SU-DHL-6 (cell line): ENCODE measurements around the gene SLC10A1.

Experiments
- H2AFZ ChIP-seq: fragments of 200-600 bp; sonication (generic); 2 replicates; pipeline ENCODE4 v1.6.1; 2014; ENCODE audit warnings: low read depth, mild to moderate bottlenecking, moderate library complexity, mixed read lengths, antibody characterized with exemption, low read length; ENCODE audit not compliant: severe bottlenecking
- H3F3A ChIP-seq: fragments of 200-600 bp; shearing (Covaris generic); 2 replicates; pipeline ENCODE4 v1.6.0; 2016; ENCODE audit warnings: antibody characterized with exemption, mild to moderate bottlenecking; ENCODE audit not compliant: insufficient read depth
- H3K27ac ChIP-seq: fragments of 200-600 bp; sonication (generic); 2 replicates; pipeline ENCODE4 v1.5.1; 2016; ENCODE audit warnings: low read depth, mild to moderate bottlenecking, low read length, moderate library complexity, mixed read lengths
- H3K27me3 ChIP-seq: fragments of 200-600 bp; sonication (generic), shearing (Covaris generic); 2 replicates; pipeline ENCODE4 v1.6.0; 2014; ENCODE audit warnings: mild to moderate bottlenecking, low read length
- H3K36me3 ChIP-seq: fragments of 200-600 bp; sonication (generic); 2 replicates; pipeline ENCODE4 v1.6.1; 2014; ENCODE audit warnings: mild to moderate bottlenecking, low read length, mixed read lengths
- H3K4me2 ChIP-seq: fragments of 300-600, 200-600 bp; shearing (Covaris generic), sonication (generic); 2 replicates; pipeline ENCODE4 v1.6.0; 2014; ENCODE audit warnings: low read length, low read depth, mild to moderate bottlenecking; ENCODE audit not compliant: poor library complexity, severe bottlenecking
- H3K4me3 ChIP-seq: fragments of 200-600 bp; sonication (generic); 2 replicates; pipeline ENCODE4 v1.5.1; 2014; ENCODE audit warnings: antibody characterized with exemption, low read length, mild to moderate bottlenecking, mixed read lengths; ENCODE audit not compliant: insufficient read depth, poor library complexity, severe bottlenecking
- H3K79me2 ChIP-seq: fragments of 200-600 bp; sonication (generic); 2 replicates; pipeline ENCODE4 v1.6.1; 2014; ENCODE audit warnings: mild to moderate bottlenecking, low read length, moderate library complexity; ENCODE audit not compliant: insufficient read depth
- H3K9ac ChIP-seq: fragments of 200-600 bp; sonication (generic); 2 replicates; pipeline ENCODE4 v1.7.0; 2014; ENCODE audit warnings: mild to moderate bottlenecking, low read length
- H3K9me2 ChIP-seq: fragments of 200-600 bp; sonication (generic); replicated peaks from 2 replicates; pipeline ENCODE4 v1.6.1; 2014; ENCODE audit warnings: low read length; ENCODE audit not compliant: insufficient read depth
- H3K9me3 ChIP-seq: fragments of 200-600 bp; sonication (generic); 2 replicates; pipeline ENCODE4 v1.6.1; 2014; ENCODE audit warnings: low read length, mixed read lengths; ENCODE audit not compliant: insufficient read depth
- H4K20me1 ChIP-seq: fragments of 200-600 bp; sonication (generic); 2 replicates; pipeline ENCODE4 v1.6.1; 2014; ENCODE audit warnings: low read depth, mild to moderate bottlenecking, antibody characterized with exemption, low read length, moderate library complexity, mixed read lengths
- EZH2phosphoT487 ChIP-seq: fragments of 200-600 bp; sonication (generic), shearing (Covaris generic); conservative IDR thresholded peaks from 2 replicates; pipeline ENCODE4 v1.6.1; 2018; ENCODE audit warnings: mild to moderate bottlenecking, antibody characterized with exemption, low read length, moderate library complexity, mixed read lengths
- TF ChIP-seq, protein P1 (sequence below): fragments of 200-600 bp; sonication (generic); IDR thresholded peaks from one replicate; pipeline ENCODE4 v1.5.1; 2017; ENCODE audit warnings: antibody characterized with exemption, mild to moderate bottlenecking, low read length, moderate library complexity; ENCODE audit not compliant: insufficient read depth, poor library complexity, severe bottlenecking

SLC10A1 gene

DNA sequence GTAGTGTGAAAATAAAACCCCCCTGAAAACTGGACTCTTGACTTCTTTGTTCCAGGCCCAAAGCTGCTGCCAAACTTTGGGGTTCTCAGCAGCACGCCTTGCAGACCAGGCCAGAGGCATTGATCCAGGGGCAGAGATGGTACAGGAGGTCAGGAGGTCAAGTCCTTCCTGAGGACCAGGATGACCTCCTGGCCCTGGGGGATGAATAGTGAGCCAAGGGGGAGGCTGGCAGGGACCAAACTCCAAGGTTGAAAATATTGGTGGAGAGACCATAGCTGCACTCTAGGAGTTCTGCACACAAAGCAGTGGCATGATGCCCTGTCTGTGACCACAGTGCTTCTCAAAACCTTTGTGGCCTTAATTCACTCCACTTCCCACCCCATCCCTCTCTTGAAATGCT lies 12.1 kb downstream of the SLC10A1 start:
- TF ChIP-seq, protein P1, sequence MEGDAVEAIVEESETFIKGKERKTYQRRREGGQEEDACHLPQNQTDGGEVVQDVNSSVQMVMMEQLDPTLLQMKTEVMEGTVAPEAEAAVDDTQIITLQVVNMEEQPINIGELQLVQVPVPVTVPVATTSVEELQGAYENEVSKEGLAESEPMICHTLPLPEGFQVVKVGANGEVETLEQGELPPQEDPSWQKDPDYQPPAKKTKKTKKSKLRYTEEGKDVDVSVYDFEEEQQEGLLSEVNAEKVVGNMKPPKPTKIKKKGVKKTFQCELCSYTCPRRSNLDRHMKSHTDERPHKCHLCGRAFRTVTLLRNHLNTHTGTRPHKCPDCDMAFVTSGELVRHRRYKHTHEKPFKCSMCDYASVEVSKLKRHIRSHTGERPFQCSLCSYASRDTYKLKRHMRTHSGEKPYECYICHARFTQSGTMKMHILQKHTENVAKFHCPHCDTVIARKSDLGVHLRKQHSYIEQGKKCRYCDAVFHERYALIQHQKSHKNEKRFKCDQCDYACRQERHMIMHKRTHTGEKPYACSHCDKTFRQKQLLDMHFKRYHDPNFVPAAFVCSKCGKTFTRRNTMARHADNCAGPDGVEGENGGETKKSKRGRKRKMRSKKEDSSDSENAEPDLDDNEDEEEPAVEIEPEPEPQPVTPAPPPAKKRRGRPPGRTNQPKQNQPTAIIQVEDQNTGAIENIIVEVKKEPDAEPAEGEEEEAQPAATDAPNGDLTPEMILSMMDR = no peak
- TF ChIP-seq EZH2phosphoT487 = no peak
- Histone ChIP-seq H3F3A (no peaks in the 10 kb centered on the region; the same call in 1 of the 2 replicates), H3K4me2 (no peak overlapping the region), H4K20me1 (peaks cover 2% of the 10 kb centered on the region; the same call in 1 of the 2 replicates), H3K9ac (no peak overlapping the region), H2AFZ (no peak overlapping the region), H3K36me3 (no peaks in the 10 kb centered on the region), H3K27me3 (no peaks in the 10 kb centered on the region), H3K9me3 (no peaks in the 10 kb centered on the region), H3K27ac (no peak overlapping the region), H3K9me2 (no peaks in the 10 kb centered on the region), H3K79me2 (no peaks in the 10 kb centered on the region), H3K4me3 (no peak overlapping the region)

DNA sequence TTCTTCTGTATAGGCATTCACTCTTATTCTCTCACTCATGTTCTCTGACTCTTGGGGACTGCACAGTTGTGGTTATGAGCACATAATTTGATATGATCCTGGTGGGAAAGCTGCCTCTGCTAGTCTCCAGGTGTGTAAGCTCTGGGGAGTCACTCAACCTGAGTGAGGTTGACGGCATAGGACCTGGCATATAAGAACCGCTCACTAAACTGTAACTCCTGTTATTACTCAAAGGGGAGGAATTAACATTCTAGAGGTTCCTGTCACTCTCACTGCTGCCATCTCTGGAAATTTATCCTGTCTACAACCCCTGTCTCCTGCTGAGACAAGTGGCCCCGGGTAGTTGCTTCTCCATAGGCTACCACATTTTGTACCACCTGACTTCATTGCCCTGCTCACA lies 16.1 kb downstream of the SLC10A1 start:
- Histone ChIP-seq H3K9ac (no peak overlapping the region), H3K79me2 (0 out of 2 replicates have a peak, but pooled peaks cover 5% of the 10 kb centered on the region), H3K9me2 (no peaks in the 10 kb centered on the region), H3K27me3 (no peaks in the 10 kb centered on the region), H4K20me1 (peaks cover 12% of the 10 kb centered on the region; the same call in 1 of the 2 replicates), H3K4me2 (no peak overlapping the region), H3K9me3 (no peaks in the 10 kb centered on the region), H3K27ac (no peak overlapping the region), H3K36me3 (peaks cover 19% of the 10 kb centered on the region), H3K4me3 (no peak overlapping the region), H3F3A (peaks cover 5% of the 10 kb centered on the region; the same call in 1 of the 2 replicates), H2AFZ (no peak overlapping the region)
- TF ChIP-seq, protein P1 = no peak
- TF ChIP-seq EZH2phosphoT487 = no peak

DNA sequence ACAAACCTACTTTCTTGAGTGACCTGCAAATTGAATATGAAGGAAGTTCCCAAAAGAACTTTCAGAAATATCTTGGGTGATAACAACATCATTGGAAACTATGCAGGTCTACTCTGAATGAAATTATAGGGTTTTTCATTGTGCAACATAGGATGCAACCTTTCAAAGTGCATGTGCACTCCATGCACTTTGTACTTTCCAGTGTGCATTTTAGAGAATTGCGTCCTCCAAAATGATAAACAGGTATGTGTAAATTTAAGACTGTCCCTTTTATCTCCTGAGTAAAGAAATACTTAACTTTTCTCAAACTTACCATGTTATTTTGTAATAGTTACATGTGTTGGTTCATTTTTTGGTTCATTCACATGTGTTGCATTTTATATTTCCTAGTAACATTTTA lies 16.9 kb downstream of the SLC10A1 start:
- no peaks in the 10 kb centered on the region for H3K9me2 ChIP-seq
- peaks cover 5% of the 10 kb centered on the region; the same call in 1 of the 2 replicates for H3F3A ChIP-seq
- H4K20me1 ChIP-seq = peaks cover 12% of the 10 kb centered on the region; the same call in 1 of the 2 replicates
- no peaks in the 10 kb centered on the region for H3K9me3 ChIP-seq
- H3K9ac ChIP-seq = no peak overlapping the region
- no peaks in the 10 kb centered on the region for H3K27me3 ChIP-seq
- no peak overlapping the region for H3K27ac ChIP-seq
- TF ChIP-seq, protein P1 = no peak
- no peak for TF ChIP-seq EZH2phosphoT487
- H3K4me3 ChIP-seq = no peak overlapping the region
- H2AFZ ChIP-seq = no peak overlapping the region
- H3K4me2 ChIP-seq = no peak overlapping the region
- 0 out of 2 replicates have a peak, but pooled peaks cover 5% of the 10 kb centered on the region for H3K79me2 ChIP-seq
- H3K36me3 ChIP-seq = peaks cover 28% of the 10 kb centered on the region
